Neural cell (in vitro differentiated cells): ENCODE data around the gene FAM83C. TPM values are rescaled to one million over a fixed set of nuclear protein-coding genes. Genes with fewer than 3 reads are reported as not detected.

Experiments
- H2AFZ ChIP-seq: fragments of 200-600, 300-800 bp; sonication (generic), shearing (Covaris generic); 2 replicates; pipeline ENCODE4 v1.6.0; 2014; ENCODE audit warnings: low read depth, mild to moderate bottlenecking, antibody characterized with exemption, low read length, moderate library complexity
- H3F3A ChIP-seq: fragments of 200-600 bp; shearing (Covaris generic); 2 replicates; pipeline ENCODE4 v1.6.1; 2016; ENCODE audit warnings: mild to moderate bottlenecking, moderate library complexity, mixed read lengths, antibody characterized with exemption, low read length; ENCODE audit not compliant: insufficient read depth, poor library complexity, severe bottlenecking
- H3K27ac ChIP-seq: fragments of 200-600, 300-800 bp; sonication (generic), shearing (Covaris generic); 2 replicates; pipeline ENCODE4 v1.5.1; 2014; ENCODE audit warnings: mild to moderate bottlenecking, low read length, moderate library complexity
- H3K27me3 ChIP-seq: fragments of 300-800, 200-600 bp; sonication (generic), shearing (Covaris generic); 2 replicates; pipeline ENCODE4 v1.6.0; 2014; ENCODE audit warnings: mild to moderate bottlenecking, low read depth, low read length, moderate library complexity; ENCODE audit not compliant: insufficient read depth
- H3K36me3 ChIP-seq: fragments of 300-800, 200-600 bp; sonication (generic), shearing (Covaris generic); 2 replicates; pipeline ENCODE4 v1.5.1; 2014; ENCODE audit warnings: mild to moderate bottlenecking, antibody characterized with exemption, low read length, moderate library complexity; ENCODE audit not compliant: insufficient read depth
- H3K4me2 ChIP-seq: fragments of 300-800, 200-600 bp; sonication (generic), shearing (Covaris generic); 2 replicates; pipeline ENCODE4 v1.6.0; 2014; ENCODE audit warnings: mild to moderate bottlenecking, low read length
- H3K4me3 ChIP-seq: fragments of 300-800, 200-600 bp; sonication (generic), shearing (Covaris generic); 2 replicates; pipeline ENCODE4 v1.5.1; 2014; ENCODE audit warnings: mild to moderate bottlenecking, low read length, moderate library complexity
- H3K79me2 ChIP-seq: fragments of 200-600 bp; shearing (Covaris generic); replicated peaks from 2 replicates; pipeline ENCODE4 v1.6.0; 2014; ENCODE audit warnings: mild to moderate bottlenecking, low read length, moderate library complexity; ENCODE audit not compliant: insufficient read depth
- H3K9ac ChIP-seq: fragments of 300-800, 200-600 bp; sonication (generic), shearing (Covaris generic); 2 replicates; pipeline ENCODE4 v1.6.1; 2016; ENCODE audit warnings: mild to moderate bottlenecking, low read length, mixed read lengths
- H3K9me2 ChIP-seq: fragments of 200-600 bp; shearing (Covaris generic); 2 replicates; pipeline ENCODE4 v1.6.1; 2016; ENCODE audit warnings: mild to moderate bottlenecking, low read length, mixed read lengths; ENCODE audit not compliant: insufficient read depth
- H3K9me3 ChIP-seq: fragments of 200-600, 300-800 bp; sonication (generic), shearing (Covaris generic); 2 replicates; pipeline ENCODE4 v1.6.1; 2016; ENCODE audit warnings: mild to moderate bottlenecking, mixed run types, low read length, moderate library complexity, mixed read lengths
- H4K20me1 ChIP-seq: fragments of 200-600 bp; shearing (Covaris generic); 2 replicates; pipeline ENCODE4 v1.6.1; 2016; ENCODE audit warnings: mild to moderate bottlenecking, mixed run types; ENCODE audit not compliant: insufficient read depth
- EP300 ChIP-seq: fragments of 450-650 bp; conservative IDR thresholded peaks from 2 replicates; pipeline ENCODE4 v1.6.1; 2014; ENCODE audit warnings: antibody characterized with exemption, mild to moderate bottlenecking, moderate library complexity; ENCODE audit not compliant: poor library complexity, severe bottlenecking
- EZH2 ChIP-seq: fragments of 200-600, 300-800 bp; shearing (Covaris generic), sonication (generic); IDR thresholded peaks from 2 replicates; pipeline ENCODE4 v1.6.1; 2014; ENCODE audit warnings: antibody characterized with exemption, low read length, borderline replicate concordance, mild to moderate bottlenecking; ENCODE audit not compliant: insufficient read depth, poor library complexity, severe bottlenecking
- MXI1 ChIP-seq: fragments of 450-650 bp; conservative IDR thresholded peaks from 2 replicates; pipeline ENCODE4 v1.6.1; 2014; ENCODE audit warnings: antibody characterized with exemption, mild to moderate bottlenecking; ENCODE audit not compliant: poor library complexity, severe bottlenecking
- POLR2AphosphoS5 ChIP-seq: IDR thresholded peaks from 2 replicates; pipeline ENCODE4 v1.6.1; 2012
- RAD21 ChIP-seq: fragments of 450-650 bp; conservative IDR thresholded peaks from 2 replicates; pipeline ENCODE4 v1.6.1; 2014; ENCODE audit warnings: antibody characterized with exemption, mild to moderate bottlenecking, moderate library complexity
- SMC3 ChIP-seq: fragments of 450-650 bp; conservative IDR thresholded peaks from 2 replicates; pipeline ENCODE4 v1.6.1; 2014; ENCODE audit warnings: antibody characterized with exemption, mild to moderate bottlenecking, moderate library complexity; ENCODE audit not compliant: poor library complexity
- TAF1 ChIP-seq: IDR thresholded peaks from 2 replicates; pipeline ENCODE4 v1.6.1; 2012; ENCODE audit warnings: low read depth
- polyA plus RNA-seq: library from polyadenylated mRNA; depleted of rRNA; stranded (reverse); fragments of >200 nt; gene quantifications from 2 replicates; pipeline ENCODE4 v1.2.3, GENCODE V29; 2014
- TF ChIP-seq, protein P1 (sequence below): IDR thresholded peaks from 2 replicates; pipeline ENCODE4 v1.6.1; 2012; ENCODE audit warnings: borderline replicate concordance
- TF ChIP-seq, protein P2 (sequence below): fragments of 450-650 bp; IDR thresholded peaks from 2 replicates; pipeline ENCODE4 v1.5.1; 2014; ENCODE audit warnings: antibody characterized with exemption, mild to moderate bottlenecking, moderate library complexity; ENCODE audit not compliant: poor library complexity, severe bottlenecking

Gene FAM83C
- polyA plus RNA-seq, 1 donor from 2014 or later = not detected

DNA sequence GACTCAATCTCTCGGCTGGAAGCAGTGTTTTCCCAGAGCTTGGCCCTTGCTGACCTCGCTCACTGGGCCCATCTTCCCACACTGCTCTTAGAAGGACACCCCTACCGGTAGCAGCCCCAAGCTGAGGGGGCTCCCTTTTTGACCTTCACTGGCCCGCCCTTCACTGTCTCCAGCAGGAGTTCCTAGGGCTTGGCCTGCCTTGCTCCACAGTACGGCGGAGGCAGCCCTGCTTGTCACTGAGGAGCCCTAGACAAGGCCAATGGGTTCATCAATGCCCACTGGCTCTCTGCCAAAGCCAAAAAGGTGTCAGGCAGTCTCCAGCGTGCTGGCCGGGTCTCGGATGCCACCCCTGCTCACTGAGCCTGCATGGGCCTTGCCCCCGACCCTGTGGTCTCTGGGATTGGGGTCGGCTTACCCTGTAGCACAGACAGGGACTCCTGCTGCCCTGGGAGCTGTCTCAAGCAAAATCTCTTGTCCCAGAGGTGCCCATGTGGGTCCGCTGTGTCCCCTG, 16.4 kb downstream of the FAM83C start:
- TF ChIP-seq RAD21 (no peak), MXI1 (no peak), EP300 (no peak), SMC3 (no peak), EZH2 (no peak)
- TF ChIP-seq, protein P1, sequence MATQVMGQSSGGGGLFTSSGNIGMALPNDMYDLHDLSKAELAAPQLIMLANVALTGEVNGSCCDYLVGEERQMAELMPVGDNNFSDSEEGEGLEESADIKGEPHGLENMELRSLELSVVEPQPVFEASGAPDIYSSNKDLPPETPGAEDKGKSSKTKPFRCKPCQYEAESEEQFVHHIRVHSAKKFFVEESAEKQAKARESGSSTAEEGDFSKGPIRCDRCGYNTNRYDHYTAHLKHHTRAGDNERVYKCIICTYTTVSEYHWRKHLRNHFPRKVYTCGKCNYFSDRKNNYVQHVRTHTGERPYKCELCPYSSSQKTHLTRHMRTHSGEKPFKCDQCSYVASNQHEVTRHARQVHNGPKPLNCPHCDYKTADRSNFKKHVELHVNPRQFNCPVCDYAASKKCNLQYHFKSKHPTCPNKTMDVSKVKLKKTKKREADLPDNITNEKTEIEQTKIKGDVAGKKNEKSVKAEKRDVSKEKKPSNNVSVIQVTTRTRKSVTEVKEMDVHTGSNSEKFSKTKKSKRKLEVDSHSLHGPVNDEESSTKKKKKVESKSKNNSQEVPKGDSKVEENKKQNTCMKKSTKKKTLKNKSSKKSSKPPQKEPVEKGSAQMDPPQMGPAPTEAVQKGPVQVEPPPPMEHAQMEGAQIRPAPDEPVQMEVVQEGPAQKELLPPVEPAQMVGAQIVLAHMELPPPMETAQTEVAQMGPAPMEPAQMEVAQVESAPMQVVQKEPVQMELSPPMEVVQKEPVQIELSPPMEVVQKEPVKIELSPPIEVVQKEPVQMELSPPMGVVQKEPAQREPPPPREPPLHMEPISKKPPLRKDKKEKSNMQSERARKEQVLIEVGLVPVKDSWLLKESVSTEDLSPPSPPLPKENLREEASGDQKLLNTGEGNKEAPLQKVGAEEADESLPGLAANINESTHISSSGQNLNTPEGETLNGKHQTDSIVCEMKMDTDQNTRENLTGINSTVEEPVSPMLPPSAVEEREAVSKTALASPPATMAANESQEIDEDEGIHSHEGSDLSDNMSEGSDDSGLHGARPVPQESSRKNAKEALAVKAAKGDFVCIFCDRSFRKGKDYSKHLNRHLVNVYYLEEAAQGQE = no peak
- Histone ChIP-seq H3K9me2 (no peaks in the 10 kb centered on the region), H3K36me3 (no peaks in the 10 kb centered on the region), H3K4me2 (no peak overlapping the region), H3K4me3 (no peak overlapping the region), H3K9ac (no peak overlapping the region), H3K27me3 (no peaks in the 10 kb centered on the region), H2AFZ (no peak overlapping the region), H3K79me2 (peaks cover 5% of the 10 kb centered on the region), H3F3A (no peaks in the 10 kb centered on the region), H4K20me1 (no peaks in the 10 kb centered on the region), H3K9me3 (no peaks in the 10 kb centered on the region), H3K27ac (no peak overlapping the region)

DNA sequence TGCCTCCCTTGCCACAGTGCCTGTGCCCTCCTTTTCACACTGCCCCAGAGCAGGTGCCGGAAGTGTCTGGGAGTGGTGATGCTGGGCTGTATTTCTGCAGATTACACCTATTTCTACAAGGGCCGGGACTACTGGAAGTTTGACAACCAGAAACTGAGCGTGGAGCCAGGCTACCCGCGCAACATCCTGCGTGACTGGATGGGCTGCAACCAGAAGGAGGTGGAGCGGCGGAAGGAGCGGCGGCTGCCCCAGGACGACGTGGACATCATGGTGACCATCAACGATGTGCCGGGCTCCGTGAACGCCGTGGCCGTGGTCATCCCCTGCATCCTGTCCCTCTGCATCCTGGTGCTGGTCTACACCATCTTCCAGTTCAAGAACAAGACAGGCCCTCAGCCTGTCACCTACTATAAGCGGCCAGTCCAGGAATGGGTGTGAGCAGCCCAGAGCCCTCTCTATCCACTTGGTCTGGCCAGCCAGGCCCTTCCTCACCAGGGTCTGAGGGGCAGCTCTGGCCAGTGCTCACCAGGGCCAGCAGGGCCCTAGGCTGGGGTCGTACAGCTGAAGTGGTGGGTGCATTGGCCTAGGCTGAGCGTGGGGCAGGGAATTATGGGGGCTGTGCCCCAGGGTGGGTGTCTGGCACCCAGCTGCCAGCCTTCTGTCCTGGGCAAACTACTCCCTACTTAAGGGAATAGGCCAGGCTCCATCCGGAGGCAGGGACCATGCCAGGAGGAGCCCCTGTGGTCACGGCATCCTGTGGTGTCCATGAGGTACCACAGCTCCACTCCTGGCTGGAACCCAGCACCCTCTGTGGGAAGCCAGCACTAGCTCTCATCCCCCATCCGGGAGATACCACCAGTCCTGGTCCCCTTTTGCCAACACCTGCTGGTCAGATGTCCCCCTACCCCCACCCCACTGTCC, 17.8 kb downstream of the FAM83C start:
- no peaks in the 10 kb centered on the region for H3K9me2 ChIP-seq
- no peak overlapping the region for H3K27ac ChIP-seq
- no peak overlapping the region for H3K4me2 ChIP-seq
- peaks cover 5% of the 10 kb centered on the region for H3K79me2 ChIP-seq
- no peak overlapping the region for H3K4me3 ChIP-seq
- H3K9me3 ChIP-seq = no peaks in the 10 kb centered on the region
- H2AFZ ChIP-seq = no peak overlapping the region
- H4K20me1 ChIP-seq = no peaks in the 10 kb centered on the region
- no peak overlapping the region for H3K9ac ChIP-seq
- H3K27me3 ChIP-seq = no peaks in the 10 kb centered on the region
- H3F3A ChIP-seq = no peaks in the 10 kb centered on the region
- H3K36me3 ChIP-seq = no peaks in the 10 kb centered on the region
- TF ChIP-seq TAF1 (no peak), EZH2 (no peak), RAD21 (no peak), POLR2AphosphoS5 (no peak), SMC3 (no peak)
- TF ChIP-seq, protein P1 = no peak
- TF ChIP-seq, protein P2, sequence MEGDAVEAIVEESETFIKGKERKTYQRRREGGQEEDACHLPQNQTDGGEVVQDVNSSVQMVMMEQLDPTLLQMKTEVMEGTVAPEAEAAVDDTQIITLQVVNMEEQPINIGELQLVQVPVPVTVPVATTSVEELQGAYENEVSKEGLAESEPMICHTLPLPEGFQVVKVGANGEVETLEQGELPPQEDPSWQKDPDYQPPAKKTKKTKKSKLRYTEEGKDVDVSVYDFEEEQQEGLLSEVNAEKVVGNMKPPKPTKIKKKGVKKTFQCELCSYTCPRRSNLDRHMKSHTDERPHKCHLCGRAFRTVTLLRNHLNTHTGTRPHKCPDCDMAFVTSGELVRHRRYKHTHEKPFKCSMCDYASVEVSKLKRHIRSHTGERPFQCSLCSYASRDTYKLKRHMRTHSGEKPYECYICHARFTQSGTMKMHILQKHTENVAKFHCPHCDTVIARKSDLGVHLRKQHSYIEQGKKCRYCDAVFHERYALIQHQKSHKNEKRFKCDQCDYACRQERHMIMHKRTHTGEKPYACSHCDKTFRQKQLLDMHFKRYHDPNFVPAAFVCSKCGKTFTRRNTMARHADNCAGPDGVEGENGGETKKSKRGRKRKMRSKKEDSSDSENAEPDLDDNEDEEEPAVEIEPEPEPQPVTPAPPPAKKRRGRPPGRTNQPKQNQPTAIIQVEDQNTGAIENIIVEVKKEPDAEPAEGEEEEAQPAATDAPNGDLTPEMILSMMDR = no peak
